Testis (tissue), 2 donors: ENCODE data around the gene CLCN4.

ENCODE experiments used
- CTCF ChIP-seq, 3 experiments: fragments of 450-650 bp in 2 of 3; fragments of 200-600 bp in 1 of 3; sonication (generic) in 1 of 3; IDR thresholded peaks; one replicate each; pipeline ENCODE4 v1.5.1; 2016 to 2019; ENCODE audit warnings: antibody characterized with exemption in 3 of 3, mild to moderate bottlenecking in 2 of 3, moderate library complexity in 1 of 3
- POLR2A ChIP-seq: fragments of 450-650 bp; IDR thresholded peaks from one replicate; pipeline ENCODE4 v1.6.1; 2017; ENCODE audit warnings: antibody characterized with exemption, mild to moderate bottlenecking, moderate library complexity

DNA sequence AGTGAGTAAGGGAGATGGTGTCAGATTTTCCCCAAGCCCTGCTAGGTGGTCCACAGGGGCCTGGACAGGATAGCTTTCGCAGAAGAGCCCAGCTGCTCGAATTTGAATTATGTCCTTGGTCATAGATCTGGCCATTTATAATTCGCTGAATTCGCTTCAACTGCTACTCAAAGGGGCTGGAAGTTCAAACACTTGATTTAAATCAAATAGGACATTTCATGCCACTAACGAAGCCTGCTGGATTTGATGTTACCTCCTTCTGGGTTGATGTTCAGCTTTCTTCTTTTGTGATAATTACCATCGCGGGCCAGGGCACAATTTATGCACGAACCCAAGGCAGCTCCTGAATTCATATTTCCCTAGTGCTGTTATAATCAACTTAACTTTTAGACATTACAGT is 67.0 kb downstream of the CLCN4 start:
- no peak for TF ChIP-seq CTCF (IDR thresholded peaks at IDR 0.05)
- TF ChIP-seq POLR2A: no peak
